Stimulated activated CD4-positive, alpha-beta T cell treated with anti-CD3 and anti-CD28 coated beads, Interleukin-1b, Interleukin-23, amount 100 ng/mL, for 24 hours (primary cell): Measurements from ENCODE around the gene TUBB1.
"Not testable (repeated sequence)": the region's sequence is repeated elsewhere in the genome, so short reads cannot be mapped to it uniquely, and the experiment has no call there.

Experiments used
- DNase-seq, 4 experiments: peaks; one replicate each; pipeline ENCODE4 v3.0.0-alpha.2; 2020; ENCODE audit warnings: low read depth in 4 of 4, low spot score in 1 of 4

TUBB1 gene

DNA sequence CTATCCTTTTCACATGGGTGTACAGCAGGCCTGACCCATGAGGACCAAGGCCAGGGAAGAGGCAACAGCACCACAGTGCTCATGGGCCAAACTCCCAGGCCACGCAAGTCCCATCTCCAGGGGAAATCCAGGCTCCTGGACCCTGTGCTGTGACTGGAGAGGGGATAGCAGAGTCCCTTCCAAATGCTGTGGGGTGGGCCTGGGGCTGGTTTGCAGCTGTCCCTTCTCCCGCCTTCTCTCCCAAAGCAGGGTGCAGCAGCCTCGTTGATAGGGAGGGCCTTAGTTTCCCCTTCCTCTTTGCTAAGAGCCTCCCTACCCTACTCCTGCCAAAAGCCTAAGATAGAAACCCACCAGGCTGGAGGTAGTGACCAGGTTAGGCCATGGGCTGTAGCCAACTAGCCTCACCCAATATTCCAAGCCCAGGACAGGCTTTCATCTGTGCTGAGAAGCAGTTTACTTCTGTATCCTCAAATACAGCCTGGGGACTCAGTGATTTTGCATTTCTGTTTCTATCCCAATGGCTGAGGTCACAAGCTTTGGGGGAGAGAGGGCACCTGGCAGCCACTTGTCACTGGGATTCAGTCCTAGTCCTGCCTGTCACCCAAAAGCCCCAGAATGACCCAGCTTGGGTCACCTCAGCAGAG is 13.6 kb upstream of the TUBB1 start:
- DNase-seq = no peak

DNA sequence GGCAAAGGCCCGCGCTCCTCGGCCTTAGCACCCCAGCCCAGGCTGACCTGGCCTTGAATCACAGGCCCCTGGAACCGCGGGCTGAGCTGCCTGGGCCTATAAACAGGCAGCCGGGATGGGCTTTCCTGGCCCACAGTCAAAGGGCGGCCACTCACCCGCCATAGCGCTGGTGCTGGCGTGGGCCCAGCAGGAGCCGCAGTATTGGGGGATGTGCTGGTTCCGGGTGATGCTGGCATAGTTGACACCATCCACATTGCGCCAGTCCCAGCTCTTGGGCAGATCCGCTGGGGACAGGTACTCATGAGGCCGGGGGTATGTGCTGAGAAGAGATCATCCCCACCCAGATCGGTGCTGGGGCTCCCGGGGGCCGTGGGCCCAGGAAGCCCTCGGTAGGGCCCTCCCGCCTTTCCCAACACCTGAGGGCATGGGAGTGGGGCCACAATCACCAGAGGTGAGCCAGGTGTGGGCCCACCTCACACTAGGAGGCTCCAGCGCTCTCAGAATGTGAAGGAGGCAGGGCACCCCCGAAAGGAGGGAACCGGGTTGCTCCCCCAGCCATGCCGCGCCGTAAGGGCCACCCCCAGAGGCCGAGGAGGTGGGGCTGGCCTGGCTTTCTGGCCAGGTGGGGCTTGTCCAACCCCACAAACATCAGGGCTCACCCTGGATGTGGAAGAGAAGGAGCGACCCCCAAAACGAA is 12.9 kb upstream of the TUBB1 start:
- no peak for DNase-seq

GRCh38 chr20:59006864-59007664 is 12.2 kb upstream of the TUBB1 start, which contains the start of gene CTSZ:
TSS of gene CTSZ (minus strand) at chr20:59007254. CDS start at chr20:59007128, 126 bp downstream.
- peak in 2 of 4 experiments; percentile 6 to 36 for DNase-seq

DNA sequence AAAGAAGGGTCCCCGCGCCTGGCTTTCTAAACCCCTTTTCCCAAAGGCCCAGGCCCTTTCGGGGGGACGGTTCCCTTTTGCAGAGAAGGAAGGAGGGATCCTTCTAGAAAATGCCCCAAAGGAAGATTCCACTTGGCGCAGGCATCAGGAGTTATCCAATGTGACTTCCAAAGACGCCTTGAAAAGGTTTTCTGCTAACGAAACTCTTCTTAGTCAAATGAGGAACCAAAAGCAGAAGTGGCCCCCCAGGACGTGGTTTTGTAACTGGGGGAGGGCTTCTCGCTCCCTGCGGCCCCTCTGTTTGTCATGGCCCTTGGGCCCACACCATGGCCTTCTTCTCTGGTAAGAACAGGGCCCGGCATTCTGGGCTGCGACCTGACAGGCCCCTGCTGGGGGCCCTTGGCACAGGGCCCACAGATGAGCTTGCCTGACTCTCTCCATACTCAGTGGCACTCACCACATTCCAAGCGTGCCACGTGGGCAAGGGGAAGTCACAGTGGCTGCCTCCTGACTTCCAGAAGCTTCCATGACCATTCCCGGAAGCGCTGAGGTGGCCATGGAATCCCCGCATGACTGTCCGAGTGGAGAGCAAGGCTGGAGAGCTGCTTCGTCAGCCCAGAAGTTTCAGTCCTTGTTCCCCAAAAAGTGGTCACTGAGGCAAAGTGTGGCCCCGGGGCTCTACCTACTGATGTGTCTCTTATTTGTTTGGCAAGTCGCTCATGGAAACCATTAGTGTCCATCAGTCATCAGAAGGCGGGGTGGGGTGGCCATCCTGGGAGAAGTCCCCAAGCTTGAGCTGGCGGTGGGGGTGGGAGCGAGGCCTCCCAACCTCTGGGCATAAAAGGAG is 11.3 kb upstream of the TUBB1 start:
- DNase-seq = no peak

- DNase-seq = no peak
Observed at GRCh38 chr20:59008715-59009336, 10.4 kb upstream of the TUBB1 start.

- no peak for DNase-seq
Observed at GRCh38 chr20:59010321-59010994, 8.8 kb upstream of the TUBB1 start.

- no peak for DNase-seq
Observed at GRCh38 chr20:59010995-59011873, 8.0 kb upstream of the TUBB1 start.

DNA sequence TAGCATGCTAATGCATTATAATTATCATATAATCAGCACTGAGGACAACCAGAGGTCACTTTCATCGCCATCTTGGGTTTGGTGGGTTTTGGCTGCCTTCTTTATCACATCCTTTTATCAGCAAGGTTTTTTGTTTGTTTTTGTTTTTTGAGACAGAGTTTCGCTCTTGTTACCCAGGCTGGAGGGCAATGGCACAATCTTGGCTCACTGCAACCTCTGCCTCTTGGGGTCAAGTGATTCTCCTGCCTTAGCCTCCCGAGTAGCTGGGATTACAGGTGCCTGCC is 7.4 kb upstream of the TUBB1 start:
- DNase-seq = not testable (repeated sequence)

DNA sequence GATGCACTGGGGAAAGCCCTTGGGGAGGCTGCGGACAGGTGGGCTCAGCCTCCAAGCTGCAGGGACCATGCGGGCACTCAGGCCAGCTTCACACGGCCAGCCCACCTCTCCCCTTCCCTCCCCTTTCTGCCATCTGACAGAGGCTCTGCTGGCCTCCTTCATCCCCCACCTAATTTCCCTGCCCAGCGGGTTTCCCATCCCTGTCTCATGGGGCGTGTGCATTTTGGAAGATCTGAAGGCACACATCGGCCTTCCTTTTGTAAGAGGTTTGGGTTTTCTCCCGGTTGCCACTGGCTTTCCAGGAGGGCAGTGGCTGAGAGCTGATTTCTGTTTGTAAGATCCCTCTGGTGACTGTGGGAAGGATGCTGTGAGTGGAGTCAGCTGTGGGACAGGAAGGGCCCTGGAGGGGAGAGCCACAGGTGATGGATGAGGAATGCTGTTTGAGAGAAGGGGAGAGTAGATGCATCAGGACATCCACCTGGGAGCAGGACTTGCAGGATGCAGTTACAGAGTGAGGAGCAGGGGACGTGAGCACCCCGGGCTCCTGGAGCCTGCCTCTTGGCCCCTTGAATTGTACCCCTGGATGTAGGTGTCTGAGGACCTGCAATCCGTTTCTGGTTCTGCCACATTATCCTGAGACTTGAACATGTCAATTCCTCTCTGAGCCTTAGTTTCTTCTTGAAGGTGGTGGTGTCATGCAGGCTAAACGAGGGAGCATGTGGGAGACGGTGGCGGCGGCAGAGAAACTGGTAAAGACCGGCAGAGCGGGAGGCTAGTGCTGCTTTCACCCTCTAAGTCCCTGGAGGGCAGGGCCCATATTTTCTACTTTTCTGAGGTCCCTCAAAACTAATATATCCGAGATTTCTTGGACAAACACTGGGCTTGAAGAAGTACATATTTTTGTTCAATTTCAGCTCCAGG is 5.9 kb upstream of the TUBB1 start:
- no peak for DNase-seq

DNA sequence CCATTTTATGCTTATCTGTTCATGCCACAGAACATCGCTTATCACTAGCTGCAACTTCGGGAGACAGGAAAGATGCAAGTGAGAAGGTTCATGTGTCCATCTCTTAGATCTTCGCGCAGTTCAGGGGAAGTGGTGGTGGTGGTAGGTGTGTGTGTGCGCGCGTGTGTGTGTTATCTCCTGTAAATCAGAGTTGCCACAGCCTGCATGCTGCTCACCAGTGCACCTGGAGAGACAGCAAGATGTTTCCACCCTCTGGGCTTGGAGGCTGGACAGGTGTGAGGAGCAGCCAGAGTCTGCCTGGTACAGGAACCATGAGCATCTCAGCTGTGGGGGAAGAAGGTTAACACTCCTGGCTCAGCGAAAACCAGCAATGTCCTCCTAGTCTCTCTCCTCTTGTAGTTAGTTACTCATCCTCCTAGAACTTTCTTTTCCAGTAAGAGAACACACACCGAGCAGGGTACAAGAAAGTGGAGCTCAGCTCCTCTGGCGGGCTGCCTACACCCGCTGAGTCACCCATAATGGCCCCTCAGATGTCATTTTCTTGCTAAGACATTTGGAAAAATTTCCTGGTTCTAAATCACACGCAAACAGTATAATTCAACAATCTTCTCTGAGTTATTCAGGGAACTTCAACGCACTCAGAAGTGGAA is 5.1 kb upstream of the TUBB1 start:
- DNase-seq = no peak

GRCh38 chr20:59014680-59015389 is 4.4 kb upstream of the TUBB1 start:
- DNase-seq = no peak

DNA sequence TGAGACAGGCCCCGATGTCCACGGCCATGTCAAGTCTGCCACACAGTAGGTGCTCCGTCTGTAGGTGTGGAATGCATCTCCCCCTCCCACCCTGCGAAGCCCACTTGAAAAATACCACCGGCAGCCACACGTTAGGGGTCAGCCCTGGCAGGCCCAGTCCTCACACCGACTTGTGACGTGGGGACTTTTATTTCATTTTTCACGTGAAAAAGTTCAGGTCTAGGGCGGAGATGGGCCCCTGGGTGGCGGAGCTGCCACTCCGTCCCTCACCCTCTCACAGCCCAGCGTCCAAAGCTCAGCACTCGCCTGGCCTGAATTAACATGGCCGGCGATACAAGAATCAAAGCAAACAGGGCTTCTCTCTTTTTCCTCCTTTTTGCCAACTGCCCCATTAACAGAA is 3.8 kb upstream of the TUBB1 start:
- no peak for DNase-seq

DNA sequence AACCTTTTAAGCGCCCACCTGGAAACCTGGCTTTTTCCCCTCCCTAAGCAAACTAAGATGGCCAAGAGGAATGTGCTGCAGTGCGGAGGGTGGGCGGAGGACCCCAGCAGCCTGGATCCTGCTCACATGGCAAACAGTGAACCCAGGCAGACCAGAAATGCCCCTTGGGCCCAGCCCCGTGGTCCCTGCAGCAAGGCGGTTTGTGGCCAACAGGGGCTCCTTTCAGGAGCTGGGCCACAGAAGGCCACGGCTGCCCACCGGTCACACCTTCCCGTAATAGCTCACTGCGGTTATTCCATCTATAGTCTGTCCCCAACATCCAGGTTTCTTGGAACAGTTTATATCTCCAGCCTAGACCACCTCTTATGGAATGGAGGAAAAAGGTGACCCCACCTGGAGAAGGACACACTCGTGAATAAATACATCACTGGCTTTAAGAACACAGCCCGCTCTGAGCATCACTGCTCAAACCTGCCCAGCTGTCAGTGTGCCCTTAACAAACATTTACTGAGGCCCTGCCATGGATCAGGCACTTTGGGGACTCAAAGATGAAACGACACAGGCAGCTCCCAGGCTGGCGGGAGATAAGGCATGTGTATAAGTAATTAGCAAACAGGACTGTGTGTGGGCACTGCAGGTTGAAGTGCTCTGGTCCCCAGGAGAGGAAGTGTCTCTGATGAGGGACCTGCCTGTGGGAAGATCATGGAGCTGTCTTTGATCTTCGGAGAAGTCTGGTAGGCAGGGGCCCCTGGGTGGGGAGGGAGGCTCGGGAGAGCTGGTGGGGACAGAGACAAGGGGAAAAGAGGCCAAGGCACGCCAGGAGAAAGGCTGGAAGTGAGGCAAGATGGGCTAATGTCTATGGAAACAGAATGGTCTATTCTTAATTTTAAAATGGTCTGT is 3.2 kb upstream of the TUBB1 start:
- no peak for DNase-seq

GRCh38 chr20:59016795-59017492 is 2.3 kb upstream of the TUBB1 start:
- no peak for DNase-seq

GRCh38 chr20:59017493-59018231 is 1.6 kb upstream of the TUBB1 start:
- no peak for DNase-seq
